ENCODE data around the gene ANKRD60. TPM values are rescaled to one million over a fixed set of nuclear protein-coding genes. Genes with fewer than 3 reads are reported as not detected.
A peak's percentile ranks its signal among the peaks of the same experiment; 100 is the strongest.

Gene ANKRD60
- total RNA-seq, 2 donors from 2014 or later: not detected

DNA sequence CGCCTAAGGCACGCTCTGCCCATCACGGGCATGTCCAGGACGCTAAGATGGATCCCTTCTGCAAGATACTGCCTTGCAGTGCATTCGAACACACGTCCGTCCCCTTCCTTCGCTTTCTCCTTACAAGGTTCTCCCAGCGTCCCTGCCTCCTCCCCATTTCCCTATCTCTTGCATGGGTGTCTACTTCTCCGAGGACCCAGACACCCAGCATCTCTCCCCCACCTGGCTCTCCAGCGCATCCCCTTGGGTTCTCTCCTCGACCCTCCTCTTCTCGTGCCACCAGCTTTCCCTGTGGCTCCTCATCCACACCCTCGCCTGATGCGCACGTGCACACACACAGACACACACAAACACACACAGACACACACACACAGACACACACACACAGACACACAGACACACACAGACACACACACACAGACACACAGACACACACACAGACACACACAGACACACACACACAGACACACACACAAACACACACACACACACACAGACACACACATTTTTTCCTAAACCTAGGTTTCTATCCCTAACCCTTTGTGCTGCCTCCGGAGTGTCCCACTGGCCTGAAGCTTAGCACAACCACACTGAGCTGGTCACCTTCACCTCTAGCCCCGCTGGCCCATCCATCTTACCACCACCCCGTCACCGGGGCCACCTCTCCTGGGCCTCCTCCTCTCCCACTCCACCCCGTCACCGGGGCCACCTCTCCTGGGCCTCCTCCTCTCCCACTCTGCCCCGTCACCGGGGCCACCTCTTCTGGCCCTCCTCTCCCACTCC lies 31.9 kb downstream of the ANKRD60 start:
- DNase-seq (ENCODE audit: low spot score): no peak
- Histone ChIP-seq H3K27me3 (replicated peaks; ENCODE audit: insufficient read depth) (no peaks in the 10 kb centered on the region), H3K36me3 (no peaks in the 10 kb centered on the region), H3K4me1 (ENCODE audit: control insufficient read depth in 1 of 2, low read depth in 2 of 2) (no peaks in the 10 kb centered on the region), H3K9me3 (no peaks in the 10 kb centered on the region), H3K27ac (no peak overlapping the region), H3K4me3 (no peak overlapping the region)
- no peak for ATAC-seq (ENCODE audit: insufficient number of reproducible peaks, low FRiP score, low read depth)
- no peak for TF ChIP-seq CTCF (IDR thresholded peaks at IDR 0.05)

GRCh38 chr20:58195047-58195446 lies 33.4 kb downstream of the ANKRD60 start:
- Histone ChIP-seq H3K27ac (no peak overlapping the region), H3K27me3 (replicated peaks; ENCODE audit: insufficient read depth) (no peaks in the 10 kb centered on the region), H3K9me3 (no peaks in the 10 kb centered on the region), H3K36me3 (no peaks in the 10 kb centered on the region), H3K4me3 (no peak overlapping the region), H3K4me1 (ENCODE audit: control insufficient read depth in 1 of 2, low read depth in 2 of 2) (no peaks in the 10 kb centered on the region)
- ATAC-seq (ENCODE audit: insufficient number of reproducible peaks, low FRiP score, low read depth) (no peak), DNase-seq (ENCODE audit: low spot score) (no peak)
- no peak for TF ChIP-seq CTCF (IDR thresholded peaks at IDR 0.05)

- DNase-seq (ENCODE audit: low spot score) (no peak), ATAC-seq (ENCODE audit: insufficient number of reproducible peaks, low FRiP score, low read depth) (no peak)
- Histone ChIP-seq H3K4me3 (no peak overlapping the region), H3K4me1 (ENCODE audit: control insufficient read depth in 1 of 2, low read depth in 2 of 2) (no peaks in the 10 kb centered on the region), H3K9me3 (no peaks in the 10 kb centered on the region), H3K27me3 (replicated peaks; ENCODE audit: insufficient read depth) (no peaks in the 10 kb centered on the region), H3K36me3 (no peaks in the 10 kb centered on the region), H3K27ac (no peak overlapping the region)
- TF ChIP-seq CTCF (IDR thresholded peaks at IDR 0.05): no peak
Observed at GRCh38 chr20:58194175-58194791, 34.2 kb downstream of the ANKRD60 start.

GRCh38 chr20:58192567-58192966 lies 35.9 kb downstream of the ANKRD60 start:
- Histone ChIP-seq H3K27me3 (replicated peaks; ENCODE audit: insufficient read depth) (no peaks in the 10 kb centered on the region), H3K27ac (no peak overlapping the region), H3K4me1 (ENCODE audit: control insufficient read depth in 1 of 2, low read depth in 2 of 2) (no peaks in the 10 kb centered on the region), H3K4me3 (no peak overlapping the region), H3K36me3 (no peaks in the 10 kb centered on the region), H3K9me3 (no peaks in the 10 kb centered on the region)
- no peak for DNase-seq (ENCODE audit: low spot score)
- ATAC-seq (ENCODE audit: insufficient number of reproducible peaks, low FRiP score, low read depth): no peak
- peak; percentile 38 for TF ChIP-seq CTCF (IDR thresholded peaks at IDR 0.05)

DNA sequence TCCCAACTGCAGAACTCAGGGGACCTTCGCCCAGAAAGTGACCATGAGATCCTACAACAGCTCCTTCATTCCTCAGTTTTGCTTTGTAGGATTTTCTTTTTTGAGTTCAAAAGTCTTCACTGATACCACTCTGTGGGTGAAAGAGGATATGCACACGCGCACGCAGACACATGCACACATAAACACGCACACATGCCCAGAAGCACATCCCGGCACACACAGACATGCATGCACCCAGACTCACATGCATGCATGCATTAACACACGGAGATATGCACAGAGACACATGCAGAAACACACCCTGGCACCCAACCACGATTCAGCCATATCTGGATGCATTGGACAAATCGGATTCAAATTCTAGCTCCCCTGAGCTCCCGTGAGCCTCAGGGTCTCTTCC lies 36.4 kb downstream of the ANKRD60 start:
- Histone ChIP-seq H3K27me3 (replicated peaks; ENCODE audit: insufficient read depth) (no peaks in the 10 kb centered on the region), H3K27ac (no peak overlapping the region), H3K9me3 (no peaks in the 10 kb centered on the region), H3K4me1 (ENCODE audit: control insufficient read depth in 1 of 2, low read depth in 2 of 2) (no peaks in the 10 kb centered on the region), H3K4me3 (no peak overlapping the region), H3K36me3 (no peaks in the 10 kb centered on the region)
- no peak for ATAC-seq (ENCODE audit: insufficient number of reproducible peaks, low FRiP score, low read depth)
- no peak for TF ChIP-seq CTCF (IDR thresholded peaks at IDR 0.05)
- no peak for DNase-seq (ENCODE audit: low spot score)

All from thoracic aorta (tissue), 2 donors.